ENCODE data around the gene LHFPL6. TPM values are rescaled to one million over a fixed set of nuclear protein-coding genes. Genes with fewer than 3 reads are reported as not detected.

The LHFPL6 gene
- total and polyA plus RNA-seq, 4 donors, result 22.7 to 115 (median 36.1) TPM

DNA sequence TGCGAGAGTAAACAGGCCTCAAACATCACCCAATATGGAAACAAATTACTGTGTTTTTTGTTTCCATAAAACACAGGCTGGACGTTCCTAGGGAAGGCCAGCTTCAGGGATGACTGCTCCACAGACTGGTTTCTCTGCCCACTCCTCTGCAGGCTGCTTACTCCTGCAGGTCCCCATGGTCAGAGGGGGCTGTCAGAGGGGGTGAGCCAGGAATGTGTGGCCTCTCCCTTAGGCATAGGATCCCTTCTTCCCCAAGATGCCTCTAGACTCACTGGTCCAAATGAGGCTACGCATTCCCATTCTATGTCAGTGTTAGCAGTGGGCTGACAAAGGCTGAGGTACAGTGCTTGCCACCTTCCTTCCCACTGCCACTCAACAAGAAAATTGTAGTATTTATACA is 229.8 kb downstream of the LHFPL6 start:
- TF ChIP-seq CTCF (IDR thresholded peaks at IDR 0.05; ENCODE audit: control extremely low read depth, extremely low read depth), result no peak
- no peak overlapping the region for H3K9ac ChIP-seq (ENCODE audit: insufficient read depth in 1 of 2, low read length in 2 of 2)
- no peaks in the 10 kb centered on the region for H3K27me3 ChIP-seq (ENCODE audit: control insufficient read depth in 3 of 3, insufficient read depth in 3 of 3, low read length in 2 of 3)
- no peaks in the 10 kb centered on the region for H3K9me3 ChIP-seq (ENCODE audit: control insufficient read depth in 4 of 4, insufficient read depth in 3 of 4, low read length in 3 of 4)
- DNase-seq (no peak), ATAC-seq (ENCODE audit: insufficient read depth, low FRiP score) (no peak)
- H3K27ac ChIP-seq (ENCODE audit: low read depth in 1 of 2, low read length in 1 of 2), result no peak overlapping the region
- 84 to 86% methylated on average over 3 of the region's 3 CpGs for WGBS, 2 donors
- H3K4me1 ChIP-seq (ENCODE audit: control insufficient read depth in 5 of 5, insufficient read depth in 5 of 5, low read length in 5 of 5), result peaks cover 0 to 17% (median 2%) of the 10 kb centered on the region in 5 donors
- no peak overlapping the region for H3K4me3 ChIP-seq
- no peaks in the 10 kb centered on the region for H3K36me3 ChIP-seq (ENCODE audit: control insufficient read depth in 4 of 4, insufficient read depth in 4 of 4, low read length in 4 of 4)

DNA sequence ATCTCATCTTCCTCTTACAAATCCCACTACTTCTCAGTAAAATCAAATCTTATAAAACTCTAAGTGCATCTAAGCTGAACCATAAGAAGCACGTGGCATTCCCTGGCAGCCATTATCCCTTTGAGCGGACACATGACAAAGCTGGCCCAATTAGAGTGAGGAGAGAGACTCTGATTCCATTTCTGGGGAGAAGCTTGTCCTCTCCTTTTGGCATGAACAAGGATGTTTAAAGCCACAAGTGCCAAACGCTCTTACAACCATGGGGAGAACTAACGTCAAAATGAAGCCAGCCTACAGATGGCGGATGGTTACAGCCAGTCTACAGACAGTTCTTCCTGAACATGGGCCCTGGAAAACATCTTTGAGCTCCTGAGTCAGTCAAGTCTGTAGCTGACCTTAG is 231.3 kb downstream of the LHFPL6 start:
- ATAC-seq (ENCODE audit: insufficient read depth, low FRiP score) (no peak), DNase-seq (no peak)
- peaks cover 0 to 3% (median 0%) of the 10 kb centered on the region in 4 donors for H3K36me3 ChIP-seq (ENCODE audit: control insufficient read depth in 4 of 4, insufficient read depth in 4 of 4, low read length in 4 of 4)
- 94 to 96% methylated on average over 5 of the region's 5 CpGs for WGBS, 2 donors
- no peak overlapping the region for H3K4me3 ChIP-seq
- H3K4me1 ChIP-seq (ENCODE audit: control insufficient read depth in 5 of 5, insufficient read depth in 5 of 5, low read length in 5 of 5), result peaks cover 0 to 14% (median 2%) of the 10 kb centered on the region in 5 donors
- H3K9me3 ChIP-seq (ENCODE audit: control insufficient read depth in 4 of 4, insufficient read depth in 3 of 4, low read length in 3 of 4), result no peaks in the 10 kb centered on the region
- no peak overlapping the region for H3K27ac ChIP-seq (ENCODE audit: low read depth in 1 of 2, low read length in 1 of 2)
- H3K27me3 ChIP-seq (ENCODE audit: control insufficient read depth in 3 of 3, insufficient read depth in 3 of 3, low read length in 2 of 3), result no peaks in the 10 kb centered on the region
- TF ChIP-seq CTCF (IDR thresholded peaks at IDR 0.05; ENCODE audit: control extremely low read depth, extremely low read depth), result no peak
- H3K9ac ChIP-seq (ENCODE audit: insufficient read depth in 1 of 2, low read length in 2 of 2), result no peak overlapping the region

DNA sequence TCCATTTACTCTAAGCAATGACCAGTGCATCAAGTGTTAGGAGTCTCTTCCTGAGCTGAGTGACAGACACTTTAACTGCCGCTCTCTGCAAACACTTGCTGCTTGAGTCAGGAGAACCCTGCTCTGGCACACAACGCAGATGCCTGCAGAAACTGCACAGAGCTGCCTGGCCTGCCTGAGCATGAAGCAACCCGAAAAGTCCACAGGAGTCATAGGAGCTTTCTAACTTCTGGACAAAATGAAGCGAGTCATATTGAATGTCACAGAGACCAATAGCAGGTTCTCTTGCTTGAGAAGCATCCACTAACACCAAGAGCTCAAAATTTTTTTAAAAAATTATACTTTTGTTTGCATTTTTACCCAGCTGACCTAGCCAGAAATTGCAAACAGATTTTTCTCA is 232.4 kb downstream of the LHFPL6 start:
- 82 to 85% methylated on average over 4 of the region's 4 CpGs for WGBS, 2 donors
- H3K4me3 ChIP-seq, result no peak overlapping the region

More for the DNA sequence above, 232.4 kb downstream of the LHFPL6 start:
- Histone ChIP-seq H3K9ac (ENCODE audit: insufficient read depth in 1 of 2, low read length in 2 of 2) (no peak overlapping the region), H3K27me3 (ENCODE audit: control insufficient read depth in 3 of 3, insufficient read depth in 3 of 3, low read length in 2 of 3) (no peaks in the 10 kb centered on the region), H3K36me3 (ENCODE audit: control insufficient read depth in 4 of 4, insufficient read depth in 4 of 4, low read length in 4 of 4) (peaks cover 0 to 3% (median 0%) of the 10 kb centered on the region in 4 donors), H3K27ac (ENCODE audit: low read depth in 1 of 2, low read length in 1 of 2) (no peak overlapping the region), H3K4me1 (ENCODE audit: control insufficient read depth in 5 of 5, insufficient read depth in 5 of 5, low read length in 5 of 5) (peaks cover 0 to 20% (median 2%) of the 10 kb centered on the region in 5 donors), H3K9me3 (ENCODE audit: control insufficient read depth in 4 of 4, insufficient read depth in 3 of 4, low read length in 3 of 4) (no peaks in the 10 kb centered on the region)
- no peak for DNase-seq
- no peak for TF ChIP-seq CTCF (IDR thresholded peaks at IDR 0.05; ENCODE audit: control extremely low read depth, extremely low read depth)
- no peak for ATAC-seq (ENCODE audit: insufficient read depth, low FRiP score)

All from lung (tissue), 12 donors.